GM12874 (cell line): ENCODE measurements around the gene SETMAR.

Source experiments
- TF ChIP-seq, protein P1 (sequence below): IDR thresholded peaks from 2 replicates; pipeline ENCODE4 v1.5.1; 2011; ENCODE audit warnings: low read depth, mild to moderate bottlenecking, control low read depth, low read length, moderate library complexity; ENCODE audit not compliant: insufficient read depth

Gene SETMAR

DNA sequence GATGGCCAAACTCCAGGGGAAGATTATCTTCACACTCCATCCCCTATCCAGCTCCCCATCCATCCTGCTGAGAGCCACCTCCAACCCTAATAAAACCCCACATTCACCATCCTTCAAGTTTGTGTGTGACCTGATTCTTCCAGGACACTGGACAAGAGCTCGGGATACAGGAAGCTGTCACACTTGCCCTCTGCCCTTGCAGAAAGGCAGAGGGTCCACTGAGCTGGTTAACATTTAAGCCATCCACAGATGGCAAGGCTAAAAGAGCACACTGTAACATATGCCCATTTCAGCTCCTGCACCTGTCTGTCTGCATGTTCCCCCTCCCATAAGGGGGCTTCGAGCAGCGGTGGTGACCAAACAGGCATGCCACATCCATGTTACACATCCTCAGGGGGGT, 29.8 kb downstream of the SETMAR start:
- TF ChIP-seq, protein P1, sequence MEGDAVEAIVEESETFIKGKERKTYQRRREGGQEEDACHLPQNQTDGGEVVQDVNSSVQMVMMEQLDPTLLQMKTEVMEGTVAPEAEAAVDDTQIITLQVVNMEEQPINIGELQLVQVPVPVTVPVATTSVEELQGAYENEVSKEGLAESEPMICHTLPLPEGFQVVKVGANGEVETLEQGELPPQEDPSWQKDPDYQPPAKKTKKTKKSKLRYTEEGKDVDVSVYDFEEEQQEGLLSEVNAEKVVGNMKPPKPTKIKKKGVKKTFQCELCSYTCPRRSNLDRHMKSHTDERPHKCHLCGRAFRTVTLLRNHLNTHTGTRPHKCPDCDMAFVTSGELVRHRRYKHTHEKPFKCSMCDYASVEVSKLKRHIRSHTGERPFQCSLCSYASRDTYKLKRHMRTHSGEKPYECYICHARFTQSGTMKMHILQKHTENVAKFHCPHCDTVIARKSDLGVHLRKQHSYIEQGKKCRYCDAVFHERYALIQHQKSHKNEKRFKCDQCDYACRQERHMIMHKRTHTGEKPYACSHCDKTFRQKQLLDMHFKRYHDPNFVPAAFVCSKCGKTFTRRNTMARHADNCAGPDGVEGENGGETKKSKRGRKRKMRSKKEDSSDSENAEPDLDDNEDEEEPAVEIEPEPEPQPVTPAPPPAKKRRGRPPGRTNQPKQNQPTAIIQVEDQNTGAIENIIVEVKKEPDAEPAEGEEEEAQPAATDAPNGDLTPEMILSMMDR: no peak

GRCh38 chr3:4334548-4334947, 31.4 kb downstream of the SETMAR start:
- TF ChIP-seq, protein P1: no peak

DNA sequence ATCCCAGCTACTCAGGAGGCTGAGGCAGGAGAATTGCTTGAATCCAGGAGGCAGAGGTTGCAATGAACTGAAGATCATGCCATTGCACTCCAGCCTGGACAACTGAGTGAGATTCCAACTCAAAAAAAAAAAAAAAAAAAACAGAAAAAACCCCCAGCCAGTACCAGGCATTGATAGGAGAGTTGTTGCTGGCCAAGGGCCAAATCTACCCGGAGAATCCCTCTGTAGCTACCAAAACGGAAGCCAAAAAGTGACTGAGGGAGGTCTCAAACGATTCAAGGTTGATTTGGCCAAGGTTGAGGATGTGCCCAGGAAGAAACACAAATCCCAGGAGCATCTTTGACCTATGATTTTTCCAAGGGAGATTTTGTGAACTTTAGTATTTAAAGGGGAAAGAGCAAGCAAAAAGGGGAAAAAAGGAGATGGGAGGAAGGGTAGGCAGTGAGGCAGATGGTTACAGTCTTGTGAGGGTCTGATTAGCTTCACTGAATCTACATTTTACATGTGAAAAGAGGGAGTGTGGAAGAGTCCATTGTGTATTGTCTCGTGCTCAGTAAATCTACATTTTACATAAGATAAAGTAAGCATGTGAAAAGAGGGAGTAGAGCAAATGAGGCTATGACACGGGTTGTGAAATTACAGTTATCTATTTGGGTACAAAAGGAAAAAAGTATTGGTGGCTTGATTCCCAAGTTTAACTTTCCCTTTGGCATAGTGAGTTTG, 32.8 kb downstream of the SETMAR start:
- TF ChIP-seq, protein P1: no peak

DNA sequence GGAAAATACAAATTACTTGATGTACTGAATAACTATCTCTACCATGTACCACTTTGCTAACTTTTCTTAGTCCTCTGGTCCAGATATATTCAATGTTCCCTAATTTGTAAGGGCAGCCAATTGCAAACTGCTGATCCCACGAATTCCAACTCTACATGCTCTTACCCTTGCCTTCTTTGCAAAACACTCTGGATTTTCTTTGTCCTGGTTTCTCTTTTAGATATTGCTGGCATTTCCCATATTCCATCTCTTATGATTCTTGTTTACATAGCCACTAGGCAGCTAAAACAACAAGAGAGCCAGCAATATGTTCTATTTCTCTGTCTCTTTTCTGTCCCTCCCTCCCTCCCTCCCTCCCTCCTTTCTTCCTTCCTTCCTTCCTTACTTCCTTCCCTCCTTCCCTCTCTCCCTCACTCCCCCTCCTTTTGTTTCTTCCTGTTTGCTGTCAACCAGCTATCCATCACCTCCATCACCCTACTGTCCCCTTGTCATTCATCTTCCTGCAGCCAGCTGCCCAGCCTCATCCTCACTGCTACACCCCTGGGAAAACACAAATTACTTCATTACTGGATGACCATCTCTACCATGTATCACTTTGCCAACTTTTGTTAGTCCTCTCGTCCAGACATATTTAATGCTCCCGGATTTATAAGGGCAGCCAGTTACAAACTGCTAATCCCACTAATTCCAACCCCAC, 33.8 kb downstream of the SETMAR start:
- TF ChIP-seq, protein P1: no peak

DNA sequence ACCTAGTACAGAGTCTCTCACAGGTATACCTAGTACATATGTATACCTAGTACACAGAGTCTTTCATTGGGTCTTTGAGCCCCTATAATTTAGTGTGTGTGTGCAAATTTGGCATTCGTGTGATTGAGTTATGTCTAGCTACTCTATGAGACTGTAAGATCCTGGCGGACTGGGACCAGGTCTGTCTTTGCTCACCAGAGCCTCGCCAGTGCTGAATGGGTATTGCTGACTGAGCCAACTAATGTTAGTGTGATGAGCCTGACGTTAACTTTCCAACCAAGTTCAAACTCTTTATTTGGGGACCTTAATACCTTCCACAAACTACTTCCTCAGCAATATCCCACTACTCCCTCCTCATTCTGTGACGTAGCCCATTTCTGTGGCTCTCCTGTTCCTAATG, 35.6 kb downstream of the SETMAR start:
- TF ChIP-seq, protein P1: no peak

DNA sequence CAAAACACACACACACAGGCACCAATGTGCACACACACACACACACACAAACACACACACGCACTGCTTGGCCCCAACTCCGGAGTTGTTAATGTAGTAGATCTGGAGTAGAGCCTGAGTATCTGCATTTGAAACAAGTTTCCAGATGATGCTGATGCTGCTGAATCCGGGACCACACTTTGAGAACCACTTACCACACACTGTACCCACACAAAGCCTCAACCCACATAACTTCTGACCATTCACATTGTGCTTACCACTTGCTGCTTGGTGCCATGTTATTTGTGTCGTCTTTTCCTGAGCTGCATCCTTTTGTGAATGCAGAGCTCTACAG, 36.9 kb downstream of the SETMAR start:
- TF ChIP-seq, protein P1: no peak

- TF ChIP-seq, protein P1: no peak
These were observed 37.5 kb downstream of the SETMAR start for GRCh38 chr3:4340411-4341335.
